Measurements from ENCODE around the gene BMPR2. TPM values are rescaled to one million over a fixed set of nuclear protein-coding genes. Genes with fewer than 3 reads are reported as not detected.

The BMPR2 gene
- total RNA-seq, 6 experiments from 2014 or later, result 50.5 to 59.4 (median 56.4) TPM

GRCh38 chr2:202599911-202600310 lies 223.8 kb downstream of the BMPR2 start:
- no peak overlapping the region for H3K4me3 Mint-ChIP-seq
- no peaks in the 10 kb centered on the region for H3K36me3 Mint-ChIP-seq (ENCODE audit: low read depth)
- peaks cover 8% of the 10 kb centered on the region for H3K4me1 Mint-ChIP-seq (ENCODE audit: low read depth)
- no peak overlapping the region for H3K27ac Mint-ChIP-seq
- H3K9me3 Mint-ChIP-seq, result no peaks in the 10 kb centered on the region
- H3K27me3 Mint-ChIP-seq (ENCODE audit: insufficient read depth), result no peaks in the 10 kb centered on the region; the same call in 1 of the 2 replicates
- DNase-seq, result no peak
- no peak for TF ChIP-seq CTCF (IDR thresholded peaks at IDR 0.05)

DNA sequence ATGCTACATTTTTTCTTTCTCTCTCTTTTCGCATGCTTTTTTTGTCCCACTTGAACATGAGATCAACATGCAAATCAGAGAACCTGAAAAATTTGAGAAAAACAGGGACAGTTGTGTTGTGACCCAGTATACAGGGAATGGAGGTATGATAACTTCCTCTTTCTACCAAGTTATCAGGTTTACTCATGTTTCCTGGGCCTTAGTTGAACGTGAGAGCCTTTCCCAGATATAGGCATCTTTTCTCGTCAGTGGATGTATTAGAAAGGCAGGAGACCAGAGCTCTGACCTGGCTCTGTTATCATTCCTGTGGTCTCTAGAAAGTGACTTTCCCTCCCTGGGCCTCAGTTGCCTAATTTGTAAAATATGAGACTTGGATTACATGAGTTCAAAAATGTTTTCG lies 228.6 kb downstream of the BMPR2 start:
- H3K4me1 Mint-ChIP-seq (ENCODE audit: low read depth), result peaks cover 8% of the 10 kb centered on the region
- DNase-seq, result no peak
- no peak for TF ChIP-seq CTCF (IDR thresholded peaks at IDR 0.05)
- H3K27ac Mint-ChIP-seq, result no peak overlapping the region
- H3K36me3 Mint-ChIP-seq (ENCODE audit: low read depth), result no peaks in the 10 kb centered on the region
- no peaks in the 10 kb centered on the region for H3K27me3 Mint-ChIP-seq (ENCODE audit: insufficient read depth)
- H3K9me3 Mint-ChIP-seq, result no peaks in the 10 kb centered on the region
- H3K4me3 Mint-ChIP-seq, result no peak overlapping the region

GRCh38 chr2:202605174-202605573 lies 229.0 kb downstream of the BMPR2 start:
- TF ChIP-seq CTCF (IDR thresholded peaks at IDR 0.05), result no peak
- Mint-ChIP-seq H3K4me1 (ENCODE audit: low read depth) (peaks cover 8% of the 10 kb centered on the region), H3K9me3 (no peaks in the 10 kb centered on the region), H3K27me3 (ENCODE audit: insufficient read depth) (no peaks in the 10 kb centered on the region; the same call in 1 of the 2 replicates), H3K27ac (no peak overlapping the region), H3K4me3 (no peak overlapping the region), H3K36me3 (ENCODE audit: low read depth) (no peaks in the 10 kb centered on the region)
- DNase-seq, result no peak

DNA sequence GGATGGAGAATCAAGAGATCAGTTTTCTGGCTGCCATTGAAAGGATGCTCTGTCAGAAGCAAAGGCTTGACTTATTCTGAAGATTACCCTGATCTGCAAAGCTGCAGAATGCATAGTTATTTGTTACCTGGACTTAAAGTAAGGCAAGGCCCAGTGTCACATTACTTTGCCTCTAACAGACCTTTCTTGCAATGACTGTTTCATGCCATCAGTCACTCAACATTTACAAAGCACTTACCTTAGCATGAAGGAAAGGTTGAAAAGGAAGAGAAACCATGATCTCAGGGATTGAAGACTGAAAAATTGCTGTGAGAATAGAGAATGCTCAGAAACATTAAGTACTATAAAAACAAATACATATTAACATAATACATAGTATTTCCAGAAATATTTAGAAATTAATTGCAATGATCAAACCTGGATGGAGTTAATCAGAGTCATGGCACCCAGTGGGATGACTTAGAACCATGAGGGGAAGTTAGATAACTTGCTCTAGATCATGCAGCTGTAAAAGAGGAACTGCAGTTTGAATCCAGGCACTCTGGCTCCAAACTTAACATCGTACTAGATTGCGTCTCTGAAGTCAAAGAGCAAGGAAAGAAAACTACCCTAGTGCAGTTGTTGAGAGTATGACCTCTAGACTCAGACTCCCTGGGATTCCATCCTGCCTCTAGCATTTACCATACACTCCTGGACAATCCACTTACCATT lies 232.2 kb downstream of the BMPR2 start:
- Mint-ChIP-seq H3K27ac (no peak overlapping the region), H3K4me1 (ENCODE audit: low read depth) (no peaks in the 10 kb centered on the region; the same call in none of the 2 replicates), H3K27me3 (ENCODE audit: insufficient read depth) (peaks cover 11% of the 10 kb centered on the region), H3K9me3 (no peaks in the 10 kb centered on the region), H3K36me3 (ENCODE audit: low read depth) (no peaks in the 10 kb centered on the region), H3K4me3 (no peak overlapping the region)
- DNase-seq, result no peak
- TF ChIP-seq CTCF (IDR thresholded peaks at IDR 0.05), result no peak

DNA sequence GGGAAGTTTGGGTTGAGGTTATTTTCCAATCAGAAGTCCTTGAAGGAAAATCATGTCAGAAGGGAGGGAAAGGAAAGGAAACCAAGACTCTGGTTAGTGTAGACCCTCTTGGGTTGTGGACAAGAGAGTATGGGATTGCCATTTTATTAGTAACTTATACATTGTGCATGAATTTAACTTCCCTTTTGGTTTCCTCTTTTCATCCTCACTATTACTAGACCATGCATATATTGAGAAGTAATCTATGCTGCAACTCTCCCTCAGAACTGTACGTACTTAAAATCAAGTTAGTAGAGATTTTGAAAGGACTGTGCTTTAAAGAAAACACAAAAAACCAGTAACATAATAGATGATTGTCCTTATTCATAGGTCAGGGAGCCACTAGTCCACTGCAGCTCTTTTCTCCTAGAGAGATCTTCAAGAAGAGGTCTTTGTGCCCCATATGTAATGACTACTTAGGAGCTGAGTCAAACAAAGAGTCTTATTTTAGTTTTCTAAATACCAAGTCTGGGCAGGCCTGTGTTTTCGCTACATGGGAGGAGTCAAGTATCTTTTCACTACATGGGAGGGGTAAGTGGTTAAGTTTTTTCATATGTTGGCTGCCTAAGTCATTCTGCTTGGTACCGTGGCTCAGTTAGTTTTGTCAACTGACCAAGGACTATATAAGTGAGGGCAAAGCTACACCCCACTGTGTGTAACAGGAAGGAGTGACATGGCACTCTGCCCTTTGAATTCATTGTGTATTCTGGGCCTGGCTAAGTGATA lies 233.4 kb downstream of the BMPR2 start:
- Mint-ChIP-seq H3K27me3 (ENCODE audit: insufficient read depth) (peaks cover 11% of the 10 kb centered on the region), H3K27ac (no peak overlapping the region), H3K4me1 (ENCODE audit: low read depth) (no peaks in the 10 kb centered on the region; the same call in none of the 2 replicates), H3K9me3 (no peaks in the 10 kb centered on the region), H3K4me3 (no peak overlapping the region), H3K36me3 (ENCODE audit: low read depth) (no peaks in the 10 kb centered on the region)
- DNase-seq, result no peak
- no peak for TF ChIP-seq CTCF (IDR thresholded peaks at IDR 0.05)

All from HFFc6 (cell line).